ENCODE data around the gene CDKN2B-AS1. TPM values are rescaled to one million over a fixed set of nuclear protein-coding genes. Genes with fewer than 3 reads are reported as not detected.

The CDKN2B-AS1 gene
- total RNA-seq, 2 experiments from 2014 or later = 0.41 to 0.81 TPM

DNA sequence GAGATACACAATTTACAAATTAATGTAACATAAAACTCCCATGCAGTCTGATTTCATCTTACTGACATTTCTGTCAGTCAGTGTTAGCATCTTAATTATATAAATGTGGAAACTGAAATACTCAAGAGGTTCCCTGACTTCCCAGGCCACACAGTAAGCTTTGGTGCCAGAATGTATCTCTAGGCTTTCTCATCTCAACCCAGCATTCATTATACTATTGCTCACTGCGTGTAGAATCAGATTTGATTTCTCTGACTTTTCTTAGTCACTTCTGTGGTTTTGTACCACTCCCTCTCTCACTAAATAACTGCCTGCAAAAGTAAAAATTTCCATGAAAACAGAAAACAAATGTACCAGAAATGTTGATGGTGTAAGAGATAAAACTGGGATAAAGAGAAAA lies 46.2 kb downstream of the CDKN2B-AS1 start:
- Mint-ChIP-seq H3K36me3 (ENCODE audit: low read depth) (no peaks in the 10 kb centered on the region), H3K4me3 (no peak overlapping the region), H3K9me3 (no peaks in the 10 kb centered on the region), H3K4me1 (ENCODE audit: low read depth) (peaks cover 26% of the 10 kb centered on the region), H3K27me3 (peaks cover 3% of the 10 kb centered on the region), H3K27ac (no peak overlapping the region)
- no peak for DNase-seq
- ChIA-PET CTCF (interaction anchor here (1.2 to 11.3 kb wide), 6 partner anchors 9 to 230 kb away, joined by 3 to 149 read pairs (median 6); partner anchors contain the start of gene CDKN2B), POLR2A (no interaction called here)
- no peak for ATAC-seq
- intact Hi-C loops (cut with micrococcal nuclease) = no loop called here
- TF ChIP-seq, protein P1, sequence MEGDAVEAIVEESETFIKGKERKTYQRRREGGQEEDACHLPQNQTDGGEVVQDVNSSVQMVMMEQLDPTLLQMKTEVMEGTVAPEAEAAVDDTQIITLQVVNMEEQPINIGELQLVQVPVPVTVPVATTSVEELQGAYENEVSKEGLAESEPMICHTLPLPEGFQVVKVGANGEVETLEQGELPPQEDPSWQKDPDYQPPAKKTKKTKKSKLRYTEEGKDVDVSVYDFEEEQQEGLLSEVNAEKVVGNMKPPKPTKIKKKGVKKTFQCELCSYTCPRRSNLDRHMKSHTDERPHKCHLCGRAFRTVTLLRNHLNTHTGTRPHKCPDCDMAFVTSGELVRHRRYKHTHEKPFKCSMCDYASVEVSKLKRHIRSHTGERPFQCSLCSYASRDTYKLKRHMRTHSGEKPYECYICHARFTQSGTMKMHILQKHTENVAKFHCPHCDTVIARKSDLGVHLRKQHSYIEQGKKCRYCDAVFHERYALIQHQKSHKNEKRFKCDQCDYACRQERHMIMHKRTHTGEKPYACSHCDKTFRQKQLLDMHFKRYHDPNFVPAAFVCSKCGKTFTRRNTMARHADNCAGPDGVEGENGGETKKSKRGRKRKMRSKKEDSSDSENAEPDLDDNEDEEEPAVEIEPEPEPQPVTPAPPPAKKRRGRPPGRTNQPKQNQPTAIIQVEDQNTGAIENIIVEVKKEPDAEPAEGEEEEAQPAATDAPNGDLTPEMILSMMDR (IDR thresholded peaks at IDR 0.05) = no peak

DNA sequence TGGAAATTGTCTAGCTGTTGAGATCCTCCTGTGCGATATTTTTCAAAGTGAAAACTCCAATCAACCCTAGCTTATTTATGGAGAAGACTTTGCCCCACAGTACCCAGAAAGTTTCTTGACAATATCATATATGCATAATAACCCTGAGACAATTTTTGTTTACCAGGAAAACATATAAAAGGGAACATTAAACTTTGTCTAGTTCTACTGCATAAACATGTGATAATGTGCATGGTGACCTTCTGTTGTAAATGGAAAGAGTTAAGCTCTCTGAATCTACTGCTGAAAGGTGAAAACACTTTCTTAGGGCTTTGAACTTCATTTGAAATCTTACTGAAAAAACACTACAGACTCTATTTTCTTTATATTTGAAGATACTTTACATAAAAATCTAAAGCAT lies 46.8 kb downstream of the CDKN2B-AS1 start:
- TF ChIP-seq, protein P1 (IDR thresholded peaks at IDR 0.05) = no peak
- no peaks in the 10 kb centered on the region for H3K9me3 Mint-ChIP-seq
- H3K4me1 Mint-ChIP-seq (ENCODE audit: low read depth) = peaks cover 27% of the 10 kb centered on the region
- H3K36me3 Mint-ChIP-seq (ENCODE audit: low read depth) = no peaks in the 10 kb centered on the region
- DNase-seq (no peak), ATAC-seq (no peak)
- ChIA-PET POLR2A (no interaction called here), CTCF (interaction anchor here (1.1 to 11.3 kb wide), 8 partner anchors 9 to 231 kb away, joined by 3 to 149 read pairs (median 4); partner anchors contain the start of gene CDKN2B)
- H3K27ac Mint-ChIP-seq = no peak overlapping the region
- no peak overlapping the region for H3K4me3 Mint-ChIP-seq
- peaks cover 4% of the 10 kb centered on the region for H3K27me3 Mint-ChIP-seq
- intact Hi-C loops (cut with micrococcal nuclease) = no loop called here

DNA sequence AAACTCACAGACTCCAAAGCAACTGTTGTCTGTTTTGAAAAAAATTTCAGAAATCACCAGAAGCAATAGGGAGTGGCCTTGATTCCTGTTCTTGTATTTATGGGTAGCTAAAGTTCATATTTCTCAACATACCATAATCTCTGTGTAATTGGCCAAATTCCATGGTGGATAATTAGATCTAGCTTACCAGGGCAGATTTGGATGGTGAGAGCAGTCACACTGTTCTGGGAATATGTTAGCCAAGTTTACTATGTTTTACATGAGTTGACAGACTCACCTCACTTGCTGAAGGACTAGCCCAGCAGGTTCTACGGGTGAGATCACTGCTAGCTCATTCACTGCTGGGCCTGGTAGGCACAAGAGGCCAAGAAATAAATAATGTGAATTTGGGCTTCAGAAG lies 47.2 kb downstream of the CDKN2B-AS1 start:
- Mint-ChIP-seq H3K4me3 (no peak overlapping the region), H3K9me3 (no peaks in the 10 kb centered on the region), H3K27ac (no peak overlapping the region), H3K36me3 (ENCODE audit: low read depth) (no peaks in the 10 kb centered on the region), H3K27me3 (peaks cover 4% of the 10 kb centered on the region), H3K4me1 (ENCODE audit: low read depth) (peaks cover 31% of the 10 kb centered on the region)
- POLR2A ChIA-PET = interaction anchor here (0.6 to 1.3 kb wide), 2 partner anchors 38 to 72 kb away, joined by 3 to 6 read pairs; no protein-coding TSS in a partner anchor
- DNase-seq = no peak
- intact Hi-C loops (cut with micrococcal nuclease) = no loop called here
- TF ChIP-seq, protein P1 (IDR thresholded peaks at IDR 0.05) = no peak
- CTCF ChIA-PET = interaction anchor here (1.1 to 11.3 kb wide), 8 partner anchors 8 to 231 kb away, joined by 3 to 149 read pairs (median 4); partner anchors contain the start of gene CDKN2B
- ATAC-seq = no peak

GRCh38 chr9:22043928-22044327 lies 49.3 kb downstream of the CDKN2B-AS1 start:
- no peak for ATAC-seq
- intact Hi-C loops (cut with micrococcal nuclease) = no loop called here

GRCh38 chr9:22044583-22044982 lies 50.0 kb downstream of the CDKN2B-AS1 start:
- intact Hi-C loops (cut with micrococcal nuclease) = no loop called here
- H3K4me3 Mint-ChIP-seq = no peak overlapping the region
- POLR2A ChIA-PET = no interaction called here
- TF ChIP-seq, protein P1 (IDR thresholded peaks at IDR 0.05) = no peak
- H3K4me1 Mint-ChIP-seq (ENCODE audit: low read depth) = peaks cover 29% of the 10 kb centered on the region
- H3K36me3 Mint-ChIP-seq (ENCODE audit: low read depth) = no peaks in the 10 kb centered on the region
- peaks cover 5% of the 10 kb centered on the region for H3K27me3 Mint-ChIP-seq
- DNase-seq (no peak), ATAC-seq (no peak)
- H3K27ac Mint-ChIP-seq = no peak overlapping the region
- H3K9me3 Mint-ChIP-seq = no peaks in the 10 kb centered on the region
- CTCF ChIA-PET = interaction anchor here (1.4 to 11.3 kb wide), 3 partner anchors 9 to 234 kb away, joined by 3 to 149 read pairs (median 4); partner anchors contain the start of gene CDKN2B

More at GRCh38 chr9:22043928-22044327, 49.3 kb downstream of the CDKN2B-AS1 start:
- H3K9me3 Mint-ChIP-seq = no peaks in the 10 kb centered on the region
- POLR2A ChIA-PET = no interaction called here
- no peak overlapping the region for H3K4me3 Mint-ChIP-seq
- TF ChIP-seq, protein P1 (IDR thresholded peaks at IDR 0.05) = no peak
- peaks cover 5% of the 10 kb centered on the region for H3K27me3 Mint-ChIP-seq
- CTCF ChIA-PET = interaction anchor here (1.4 to 11.3 kb wide), 3 partner anchors 9 to 233 kb away, joined by 3 to 149 read pairs (median 4); partner anchors contain the start of gene CDKN2B
- H3K27ac Mint-ChIP-seq = no peak overlapping the region
- DNase-seq = no peak
- no peaks in the 10 kb centered on the region for H3K36me3 Mint-ChIP-seq (ENCODE audit: low read depth)
- peaks cover 26% of the 10 kb centered on the region for H3K4me1 Mint-ChIP-seq (ENCODE audit: low read depth)

Measured in activated CD8-positive, alpha-beta T cell treated with anti-CD3 and anti-CD28 coated beads for 36 hours (primary cell).